Activated CD8-positive, alpha-beta memory T cell treated with anti-CD3 and anti-CD28 coated beads, Interleukin-2, amount 50 U/mL, for 1 hour (primary cell): Measurements from ENCODE around the gene CSPG5.

Source experiments
- DNase-seq: peaks from one replicate; pipeline ENCODE4 v3.0.0-alpha.2; 2020; ENCODE audit errors: extremely low read depth

CSPG5 gene, protein sequence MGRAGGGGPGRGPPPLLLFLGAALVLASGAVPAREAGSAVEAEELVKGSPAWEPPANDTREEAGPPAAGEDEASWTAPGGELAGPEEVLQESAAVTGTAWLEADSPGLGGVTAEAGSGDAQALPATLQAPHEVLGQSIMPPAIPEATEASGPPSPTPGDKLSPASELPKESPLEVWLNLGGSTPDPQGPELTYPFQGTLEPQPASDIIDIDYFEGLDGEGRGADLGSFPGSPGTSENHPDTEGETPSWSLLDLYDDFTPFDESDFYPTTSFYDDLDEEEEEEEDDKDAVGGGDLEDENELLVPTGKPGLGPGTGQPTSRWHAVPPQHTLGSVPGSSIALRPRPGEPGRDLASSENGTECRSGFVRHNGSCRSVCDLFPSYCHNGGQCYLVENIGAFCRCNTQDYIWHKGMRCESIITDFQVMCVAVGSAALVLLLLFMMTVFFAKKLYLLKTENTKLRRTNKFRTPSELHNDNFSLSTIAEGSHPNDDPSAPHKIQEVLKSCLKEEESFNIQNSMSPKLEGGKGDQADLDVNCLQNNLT

DNA sequence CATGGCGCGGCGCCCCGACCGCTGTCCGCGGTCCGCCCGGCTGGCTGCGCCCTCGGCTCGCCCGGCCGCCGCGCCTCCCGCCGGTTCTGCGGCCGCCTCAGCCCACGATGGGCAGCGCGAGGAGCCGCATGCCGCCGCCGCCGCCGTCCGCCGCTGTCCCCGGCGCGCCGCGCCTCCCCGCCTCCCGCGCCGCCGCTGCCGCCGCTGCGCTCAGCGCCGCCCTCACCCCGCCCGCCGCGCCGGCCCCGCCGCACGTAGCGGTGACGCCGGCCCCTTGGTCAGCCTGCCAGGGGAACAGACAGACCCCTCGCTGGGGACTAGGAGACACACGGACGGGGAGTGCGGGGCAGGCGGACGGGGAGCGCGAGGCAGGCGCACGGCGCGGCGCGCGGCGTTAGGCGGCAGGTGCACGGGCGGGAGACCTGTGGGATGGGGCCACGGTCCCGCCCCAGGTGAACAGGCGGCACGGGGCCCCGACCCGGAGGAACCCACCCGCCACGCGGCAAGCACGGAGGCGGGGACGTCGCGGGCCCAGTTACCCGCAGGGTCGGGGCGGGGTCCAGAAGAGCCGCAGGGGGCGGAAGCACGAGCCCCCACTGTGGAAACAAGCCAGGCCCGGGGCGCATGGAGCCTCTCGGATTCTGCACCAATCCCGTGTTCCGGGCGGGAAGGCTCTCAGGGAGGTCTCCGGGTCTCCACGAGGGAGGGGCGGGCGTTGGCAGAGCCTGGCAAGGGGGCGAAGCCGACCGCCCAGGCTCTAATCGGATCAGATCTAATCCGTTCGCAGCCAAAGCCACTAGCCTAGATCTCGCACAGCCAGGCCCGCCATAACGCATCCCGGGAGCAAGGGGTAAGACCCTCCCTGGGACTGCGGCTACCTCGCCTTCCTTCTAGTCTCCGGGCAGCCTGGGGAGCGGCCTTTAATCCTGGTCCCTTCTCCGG lies at the start of gene CSPG5:
CSPG5 (minus strand) TSS at position 175 of the 942 bp plus-strand sequence; CDS start at position 3, 172 bp downstream.
- no peak for DNase-seq

DNA sequence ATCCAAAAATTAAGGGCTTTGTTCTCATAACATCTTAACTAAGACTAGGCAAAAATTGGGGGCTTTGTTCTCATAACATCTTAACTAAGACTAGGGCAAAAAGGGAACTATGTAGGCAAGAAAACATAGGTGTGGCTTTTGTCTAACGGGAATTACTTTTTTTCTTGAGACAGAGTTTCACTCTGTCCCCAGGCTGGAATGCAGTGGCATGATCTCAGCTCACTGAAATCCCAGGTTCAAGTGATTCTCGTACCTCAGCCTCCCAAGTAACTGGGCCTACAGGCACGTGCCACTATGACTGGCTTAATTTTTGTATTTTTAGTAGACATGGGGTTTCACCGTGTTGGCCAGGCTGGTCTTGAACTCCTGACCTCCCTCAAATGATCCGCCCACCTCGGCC lies 49.8 kb upstream of the CSPG5 start:
- no peak for DNase-seq

DNA sequence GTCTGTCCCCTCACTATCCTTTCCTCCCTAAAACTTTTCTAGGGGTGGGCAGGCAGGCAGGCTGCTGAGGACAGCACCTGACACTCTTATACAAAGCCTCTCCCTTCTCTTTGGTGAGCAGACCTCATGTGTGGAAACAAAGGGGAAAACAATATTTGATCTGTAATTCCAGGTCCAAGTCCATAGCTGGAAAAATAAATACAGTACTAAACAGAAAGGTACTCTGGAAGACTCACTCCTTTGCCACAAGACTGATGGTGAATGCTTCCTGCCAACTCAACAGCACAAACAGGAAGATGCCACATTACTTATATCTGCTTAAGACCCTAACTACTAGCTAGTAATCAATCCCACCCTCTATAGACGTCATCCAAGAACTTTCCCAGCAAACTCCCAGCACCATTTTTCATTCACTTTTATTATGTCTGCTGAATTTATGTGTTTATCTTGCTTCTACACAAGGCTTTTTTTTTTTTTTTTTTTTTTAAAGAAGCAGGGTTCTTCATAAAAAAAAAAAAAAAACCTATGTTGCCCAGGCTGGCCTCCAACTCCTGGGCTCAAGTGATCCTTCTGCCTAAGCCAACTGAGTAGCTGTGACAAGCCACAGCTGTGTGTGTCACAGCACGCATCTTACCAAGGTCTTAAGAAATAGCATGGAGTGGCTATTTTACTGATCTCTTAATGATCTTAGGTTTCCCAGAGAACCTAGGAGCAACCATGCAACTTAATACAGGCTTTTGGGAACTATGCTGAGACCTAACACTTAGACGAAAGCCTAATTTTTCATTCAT lies 44.2 kb upstream of the CSPG5 start:
- no peak for DNase-seq

DNA sequence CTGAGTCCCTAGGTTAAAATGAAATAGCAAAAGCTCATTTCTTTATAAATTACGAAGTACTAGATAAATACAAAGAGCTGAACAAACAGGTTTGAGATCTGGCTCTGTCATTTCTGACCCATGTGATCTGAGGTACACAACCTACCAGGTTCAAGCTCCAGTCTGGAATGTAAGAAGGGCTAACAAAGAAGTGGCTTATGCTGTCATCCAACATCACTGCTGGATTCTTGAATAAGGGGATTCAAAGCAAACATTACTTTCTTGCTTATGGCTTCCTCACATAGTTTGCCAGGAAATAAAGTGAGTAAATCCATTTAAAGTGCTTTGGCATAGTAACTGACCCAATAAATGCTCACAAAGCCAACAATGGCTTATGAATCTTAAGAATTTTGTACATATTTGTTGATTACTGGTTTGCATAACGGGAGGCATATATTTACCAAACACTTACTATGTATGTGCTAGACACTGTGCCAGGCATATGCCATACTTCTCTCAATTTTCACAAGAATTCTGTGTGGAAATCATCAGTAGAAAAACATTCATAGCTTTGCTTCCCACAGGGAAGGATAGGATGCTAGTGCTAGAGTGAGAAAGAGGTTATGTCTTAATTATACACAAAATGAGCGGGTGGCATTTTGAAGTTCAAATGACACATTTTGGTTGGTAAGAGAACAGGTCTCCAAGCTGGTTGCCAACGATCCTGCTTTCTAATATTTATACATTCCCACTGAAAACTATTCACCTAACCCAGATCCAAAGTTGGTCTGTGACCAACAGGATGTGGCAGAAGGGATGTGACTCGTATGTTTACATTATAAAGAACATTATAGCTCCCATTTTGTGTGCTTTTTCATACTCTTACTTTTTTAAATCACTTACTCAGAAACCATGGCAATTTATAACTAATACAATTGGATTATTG lies 38.7 kb upstream of the CSPG5 start:
- no peak for DNase-seq

DNA sequence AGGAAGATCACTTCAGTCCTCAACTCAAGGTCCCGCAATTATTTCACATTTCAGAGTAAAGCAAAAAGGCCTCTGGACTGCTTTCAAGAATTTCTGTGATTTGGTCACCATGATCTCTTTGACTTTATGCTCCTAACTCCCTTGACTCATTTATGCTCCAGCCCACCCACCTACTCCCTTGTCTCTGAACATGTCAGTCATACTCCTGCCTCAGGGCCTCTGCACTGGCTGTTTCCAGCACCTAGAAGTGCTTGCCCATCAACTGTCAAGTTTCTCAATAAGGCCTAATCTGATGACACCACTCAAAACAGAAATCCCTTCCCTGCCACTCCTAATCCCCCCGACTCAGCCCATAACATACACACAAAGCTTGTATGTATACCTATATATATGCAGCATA lies 36.1 kb upstream of the CSPG5 start:
- DNase-seq = no peak

DNA sequence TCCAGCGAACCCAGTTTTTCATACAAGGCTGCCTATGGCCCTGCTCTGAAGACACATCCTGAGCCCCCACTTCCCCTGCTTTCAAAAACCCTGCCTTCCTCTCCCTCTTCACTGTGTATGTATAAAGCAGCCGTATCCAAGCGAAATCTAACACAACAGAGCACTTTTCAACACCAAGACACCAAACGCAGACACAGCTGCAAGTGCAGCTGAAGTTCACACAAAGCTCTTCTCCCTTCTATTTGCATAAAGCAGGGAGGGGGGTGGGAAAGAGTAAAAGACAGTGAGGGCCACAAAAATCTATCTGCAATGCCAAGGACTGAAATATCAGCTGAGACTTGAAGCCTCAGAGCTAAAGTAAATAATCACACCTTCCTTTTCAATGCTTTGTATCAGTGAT lies 35.1 kb upstream of the CSPG5 start:
- no peak for DNase-seq

DNA sequence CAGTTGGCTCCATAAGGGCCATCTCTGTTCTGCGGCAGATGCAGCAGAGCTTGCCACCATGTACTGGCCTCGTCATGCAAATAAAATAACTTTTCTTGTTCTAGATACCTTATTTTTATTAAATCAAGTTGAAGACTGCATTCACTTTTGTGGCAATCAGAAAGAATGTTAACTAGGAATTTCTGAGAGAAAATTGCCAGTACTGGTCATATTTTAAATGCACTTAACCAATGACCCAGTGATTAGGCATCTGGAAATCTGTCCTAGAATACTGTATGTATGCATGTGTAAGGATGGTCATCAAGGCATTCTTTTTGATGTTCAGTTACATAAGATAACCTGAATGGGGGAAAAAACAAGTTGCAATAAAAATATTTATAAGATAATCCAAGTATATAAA lies 34.2 kb upstream of the CSPG5 start:
- DNase-seq = no peak

DNA sequence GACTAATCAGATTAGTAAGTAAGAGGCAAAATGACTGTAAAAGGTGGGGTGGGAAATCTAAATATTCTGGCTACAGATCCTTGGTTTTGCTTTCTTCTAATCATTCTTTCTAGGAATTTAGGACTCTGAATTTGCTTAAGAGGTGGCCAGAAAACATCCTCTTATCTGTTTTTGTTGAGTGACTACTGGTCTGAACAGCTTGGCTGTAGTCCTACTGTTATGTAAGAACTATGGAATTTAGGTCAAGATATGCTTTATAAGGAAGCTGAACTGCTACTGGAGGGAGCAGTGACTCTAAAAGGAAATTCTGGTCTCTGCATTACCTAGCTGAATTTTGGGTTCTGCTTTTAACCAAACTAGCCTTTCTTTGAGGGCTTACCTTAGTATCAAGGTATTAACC lies 33.5 kb upstream of the CSPG5 start:
- DNase-seq = no peak

DNA sequence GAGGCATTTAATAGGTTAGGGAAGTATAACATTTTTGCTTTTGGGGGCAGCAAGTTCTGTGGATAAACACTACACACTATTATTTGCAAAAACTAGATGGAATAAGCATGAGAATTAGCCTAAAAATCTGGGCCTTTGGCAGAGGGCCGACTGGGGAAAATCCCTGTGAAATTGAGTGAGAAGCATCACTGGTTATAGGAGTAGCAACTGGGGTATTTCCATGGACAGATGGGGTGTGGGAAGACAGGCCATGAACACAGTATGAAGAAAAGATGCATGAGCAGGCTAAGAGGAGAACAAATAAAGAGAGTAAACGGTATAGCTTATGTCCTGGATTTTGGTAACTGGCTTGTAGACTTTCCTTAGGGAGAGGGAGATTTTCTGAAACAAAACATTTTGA lies 32.9 kb upstream of the CSPG5 start:
- DNase-seq = no peak

DNA sequence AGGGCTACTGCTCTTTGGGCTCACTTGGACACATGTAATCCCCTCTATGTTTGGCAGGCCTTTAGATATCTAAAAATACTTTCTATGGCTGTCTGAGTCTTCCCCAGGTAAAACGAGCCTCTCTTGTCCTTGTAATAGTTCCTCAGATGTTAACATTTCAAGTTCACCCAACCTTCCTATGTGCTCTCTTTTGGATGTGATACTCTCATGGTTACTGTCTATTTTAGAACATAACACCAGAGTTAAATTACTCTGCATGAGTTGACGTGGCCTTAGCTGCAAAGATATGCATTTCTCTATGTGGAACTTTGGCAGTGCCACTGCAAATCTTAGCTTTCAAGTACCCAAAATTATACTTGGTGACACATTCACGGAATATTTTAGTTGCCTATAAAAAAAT lies 31.9 kb upstream of the CSPG5 start:
- DNase-seq = no peak

DNA sequence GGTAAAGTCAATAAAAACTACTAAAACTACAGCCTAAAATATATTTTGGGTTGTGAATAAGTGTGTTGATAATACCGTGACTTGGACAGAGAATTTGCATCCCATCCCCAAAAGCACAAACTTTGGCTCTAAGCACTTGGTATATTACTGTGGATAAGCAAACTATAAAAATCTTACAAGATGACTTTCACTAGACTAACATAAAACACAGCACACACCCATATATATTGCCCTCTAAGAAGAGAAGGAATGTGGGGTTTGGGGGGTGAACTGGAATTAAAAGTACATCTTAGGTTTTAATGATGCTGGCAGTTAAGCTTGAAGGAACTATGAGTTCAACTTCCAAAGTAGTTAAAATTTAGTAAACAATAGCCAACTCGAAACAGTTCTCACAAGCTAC lies 28.7 kb upstream of the CSPG5 start:
- DNase-seq = no peak

DNA sequence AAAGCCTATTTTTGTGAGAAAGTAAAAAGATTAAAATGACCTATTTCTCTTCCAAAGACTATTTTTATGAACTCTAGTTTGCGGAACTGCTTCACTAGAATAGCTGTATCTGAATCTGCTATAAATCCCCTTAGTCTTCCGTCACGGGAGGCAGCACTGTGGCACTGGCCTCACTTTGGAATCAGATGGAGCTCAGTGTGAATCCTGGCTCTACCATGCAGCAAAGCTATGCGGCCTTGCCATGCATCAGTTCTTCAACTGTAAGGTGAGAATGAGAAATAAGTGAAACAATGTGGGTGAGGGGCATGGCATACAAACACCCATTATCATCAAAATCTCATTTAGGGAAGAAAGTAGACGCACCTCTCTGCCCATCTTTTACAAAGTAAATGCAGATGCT lies 27.5 kb upstream of the CSPG5 start:
- no peak for DNase-seq

DNA sequence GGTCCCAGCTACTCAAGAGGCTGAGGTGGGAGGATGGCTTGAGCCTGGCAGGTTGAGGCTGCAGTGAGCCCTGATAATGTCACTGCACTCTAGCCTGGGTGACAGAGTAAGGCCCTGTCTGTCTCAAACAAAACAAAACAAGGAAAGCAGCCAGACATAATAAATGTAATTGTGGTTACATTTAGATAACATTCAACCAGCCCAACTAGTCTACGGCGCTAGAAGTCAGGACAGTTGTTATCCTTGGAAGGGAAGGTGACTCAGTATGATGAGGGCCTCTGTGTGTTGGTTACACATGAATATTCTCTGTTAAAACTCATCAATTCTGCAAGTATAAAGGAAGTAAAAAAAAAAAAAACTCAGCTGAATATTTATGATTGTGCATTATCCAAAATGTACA lies 27.0 kb upstream of the CSPG5 start:
- no peak for DNase-seq

DNA sequence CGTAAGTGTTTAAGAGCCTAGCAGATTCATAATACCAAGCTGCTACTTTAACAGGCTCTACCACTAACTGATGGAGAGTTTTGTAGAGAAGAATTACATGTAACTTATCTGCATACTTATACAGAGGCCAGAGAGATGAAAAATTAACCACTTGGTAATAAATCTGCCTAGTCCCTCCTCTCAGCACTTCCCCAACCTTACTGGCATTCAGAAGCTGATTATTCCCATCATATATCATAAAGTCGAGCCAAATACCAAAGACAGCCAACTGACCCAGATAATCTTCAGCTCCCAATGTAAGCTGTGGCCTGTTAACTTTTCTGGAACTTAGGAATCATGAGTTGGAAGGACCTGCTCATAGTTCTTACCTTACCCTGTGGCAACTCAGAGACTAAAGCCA lies 25.5 kb upstream of the CSPG5 start:
- DNase-seq = no peak

DNA sequence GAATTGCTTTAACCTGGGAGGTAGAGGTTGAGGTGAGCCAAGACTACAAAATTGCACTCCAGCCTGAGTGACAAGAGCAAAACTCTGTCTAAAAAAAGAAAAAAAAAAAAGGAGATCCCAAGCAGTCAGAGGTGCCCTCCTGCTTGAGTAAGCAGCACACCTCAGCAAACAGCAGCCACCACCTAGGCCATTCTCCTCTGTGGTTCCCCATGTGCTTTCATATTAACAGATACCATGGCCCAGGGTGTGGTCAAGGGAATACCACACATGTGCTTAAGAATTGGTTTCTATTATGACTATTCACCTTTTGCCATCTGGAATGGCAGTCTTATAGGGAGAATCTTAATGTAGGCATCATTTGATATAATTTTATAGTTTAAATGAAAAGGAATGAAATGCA lies 24.7 kb upstream of the CSPG5 start:
- no peak for DNase-seq

DNA sequence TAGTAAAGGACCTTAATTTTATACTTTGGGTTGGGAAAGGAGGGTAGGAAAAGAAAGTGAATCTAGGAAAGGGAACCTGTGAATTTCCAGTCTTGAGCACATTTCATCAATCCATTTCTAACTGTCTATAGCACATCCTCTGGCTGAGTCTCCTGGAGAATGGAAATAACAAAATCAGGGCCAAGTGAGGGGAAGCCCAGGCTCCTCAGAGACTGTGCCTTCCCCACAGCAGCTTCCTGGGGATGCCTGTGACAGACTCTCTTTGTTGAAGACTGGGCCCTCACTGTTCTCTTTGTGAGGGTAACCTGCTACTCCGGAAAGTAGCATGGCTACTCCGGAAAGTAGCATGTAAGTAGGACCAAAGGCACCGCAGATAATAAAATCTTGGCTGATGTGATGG lies 22.6 kb upstream of the CSPG5 start:
- DNase-seq = no peak

DNA sequence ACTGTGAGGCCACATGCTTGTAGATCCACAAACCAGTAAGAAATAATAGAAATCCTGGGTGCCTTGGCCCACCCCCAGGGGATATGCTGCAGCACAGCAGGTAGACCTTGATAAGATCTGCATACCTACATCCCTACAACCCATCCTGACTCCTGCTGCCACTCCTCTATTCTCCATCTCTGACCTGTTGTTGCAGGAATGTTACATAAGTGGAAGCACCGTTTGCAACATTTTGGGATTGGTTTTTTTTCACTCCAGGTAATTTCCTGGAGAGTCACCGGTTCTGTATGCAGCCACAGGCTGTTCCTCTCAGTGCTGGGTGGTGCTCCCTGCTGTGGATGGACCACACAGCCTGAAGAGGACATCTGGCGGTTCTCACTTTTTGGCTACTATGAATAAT lies 16.1 kb upstream of the CSPG5 start:
- no peak for DNase-seq

DNA sequence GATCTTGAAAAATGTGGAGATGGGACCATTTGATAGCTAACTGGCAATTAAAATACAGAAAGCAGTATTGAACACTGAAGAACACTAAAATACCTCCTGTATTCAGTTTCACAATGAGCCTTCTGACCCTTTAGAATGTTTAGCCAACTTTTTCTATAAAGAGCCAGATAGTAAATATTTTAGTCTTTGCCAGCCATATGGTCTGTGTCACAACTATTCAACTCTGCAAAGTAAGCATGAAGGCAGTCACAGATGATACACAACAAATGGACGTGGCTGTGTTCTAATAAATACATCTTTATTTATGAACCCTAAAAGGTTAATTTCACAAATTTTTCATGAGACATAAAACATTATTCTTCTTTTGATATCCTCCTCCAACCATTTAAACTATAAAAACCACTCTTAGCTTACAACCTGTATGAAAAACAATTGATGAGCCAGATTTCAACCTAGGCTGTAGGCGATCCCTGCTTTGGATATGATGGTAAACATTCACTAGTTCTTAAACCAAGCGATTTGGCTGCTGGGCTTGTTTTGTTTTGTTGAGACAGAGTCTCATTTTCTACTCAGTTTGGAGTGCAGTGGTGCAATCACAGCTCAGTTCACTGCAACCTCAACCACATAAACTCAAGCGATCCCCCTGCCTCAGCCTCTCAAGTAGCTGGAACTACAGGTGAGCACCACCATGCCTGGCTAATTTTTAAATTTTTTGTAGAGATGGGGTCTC lies 13.6 kb upstream of the CSPG5 start:
- no peak for DNase-seq

DNA sequence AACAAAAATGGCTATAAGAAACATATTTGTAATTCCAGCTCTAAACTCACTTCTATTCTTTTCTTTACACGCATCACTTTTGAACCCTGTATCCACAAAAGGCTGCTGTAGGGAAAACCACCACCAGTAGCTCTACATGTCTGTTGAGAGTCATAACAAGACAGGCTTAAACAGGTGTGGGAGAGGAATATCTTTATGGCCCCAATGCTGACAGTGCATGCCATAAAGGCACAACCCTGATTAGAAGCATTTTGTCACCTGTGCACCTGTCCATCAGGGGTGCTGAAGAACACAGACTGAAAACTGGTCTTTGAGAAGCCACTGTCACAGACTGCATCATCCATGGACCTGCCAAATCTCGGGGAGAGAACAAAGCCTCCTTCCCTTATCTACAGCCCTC lies 11.6 kb upstream of the CSPG5 start:
- DNase-seq = no peak

DNA sequence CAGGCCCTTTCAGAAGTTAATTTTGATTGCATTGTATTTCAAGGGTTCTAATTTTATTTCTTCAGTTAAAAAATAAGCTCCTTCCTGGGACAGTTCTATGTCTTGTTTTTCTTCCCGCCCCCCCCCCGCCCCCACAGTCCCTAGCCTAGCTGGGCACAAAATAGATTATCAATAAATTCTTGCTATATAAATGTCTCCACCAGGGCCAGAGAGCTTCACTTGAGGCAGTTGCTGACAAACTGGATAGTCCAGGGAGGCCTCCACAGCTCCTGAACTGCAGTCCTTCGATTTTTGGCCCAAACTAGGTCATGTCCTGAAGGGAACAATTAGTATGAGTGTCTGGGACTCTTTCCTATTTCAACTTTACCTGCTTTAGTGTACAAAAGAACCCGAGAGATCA lies 9.9 kb upstream of the CSPG5 start:
- DNase-seq = no peak
